Measurements from ENCODE around the gene TSC22D2.

Gene TSC22D2

GRCh38 chr3:150385296-150386242 lies 22.5 kb upstream of the TSC22D2 start:
- no peak for DNase-seq (ENCODE audit: low read depth in 2 of 2, low spot score in 1 of 2)

- DNase-seq (ENCODE audit: low read depth in 2 of 2, low spot score in 1 of 2) = no peak
Measured at GRCh38 chr3:150388498-150389418, 19.3 kb upstream of the TSC22D2 start.

GRCh38 chr3:150390087-150390486 lies 18.0 kb upstream of the TSC22D2 start:
- no peak for DNase-seq (ENCODE audit: low read depth in 2 of 2, low spot score in 1 of 2)

DNA sequence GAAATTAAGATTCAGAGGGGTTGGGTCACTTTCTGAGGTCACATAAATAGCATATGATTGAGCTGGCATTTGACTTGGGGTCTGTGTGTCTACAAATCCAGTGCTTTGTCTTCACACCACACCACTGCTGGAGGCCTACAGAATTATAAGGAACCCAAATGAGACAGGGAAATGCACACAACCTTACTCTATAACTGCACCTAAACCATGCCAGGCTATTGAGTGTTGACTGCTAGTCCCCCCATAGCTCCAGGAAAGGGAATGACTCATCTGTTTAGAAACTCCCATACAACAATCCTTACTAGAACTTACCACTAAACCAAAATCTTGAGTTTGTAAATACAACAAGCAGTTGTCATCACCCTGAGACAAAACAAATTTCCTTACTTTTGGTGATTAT lies 16.9 kb upstream of the TSC22D2 start:
- no peak for DNase-seq (ENCODE audit: low read depth in 2 of 2, low spot score in 1 of 2)

- DNase-seq (ENCODE audit: low read depth in 2 of 2, low spot score in 1 of 2) = no peak
Measured at GRCh38 chr3:150393745-150394144, 14.4 kb upstream of the TSC22D2 start.

DNA sequence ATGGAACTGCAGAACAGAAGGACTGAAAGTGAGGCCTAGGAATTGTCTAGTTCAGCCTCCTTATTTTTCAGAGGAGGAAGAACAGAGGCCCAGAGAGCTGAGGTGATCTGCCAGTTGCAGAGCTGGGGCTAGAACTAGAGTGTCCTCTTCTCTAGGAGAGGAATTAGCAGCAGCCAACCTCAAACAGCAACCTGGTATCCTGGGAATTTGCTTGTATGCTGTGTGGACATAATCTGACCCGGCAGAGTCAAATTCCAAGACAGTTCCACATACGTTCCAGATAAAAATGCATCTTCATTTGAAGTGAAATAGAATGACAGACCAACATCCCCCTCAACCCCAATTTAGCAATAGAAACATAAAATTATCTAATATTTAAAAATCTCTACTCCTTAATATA lies 13.5 kb upstream of the TSC22D2 start:
- DNase-seq (ENCODE audit: low read depth in 2 of 2, low spot score in 1 of 2) = no peak

- DNase-seq (ENCODE audit: low read depth in 2 of 2, low spot score in 1 of 2) = no peak
Measured at GRCh38 chr3:150396491-150396890, 11.6 kb upstream of the TSC22D2 start.

GRCh38 chr3:150396956-150397550 lies 11.0 kb upstream of the TSC22D2 start:
- no peak for DNase-seq (ENCODE audit: low read depth in 2 of 2, low spot score in 1 of 2)

GRCh38 chr3:150399060-150399459 lies 9.0 kb upstream of the TSC22D2 start:
- no peak for DNase-seq (ENCODE audit: low read depth in 2 of 2, low spot score in 1 of 2)

GRCh38 chr3:150401285-150401684 lies 6.8 kb upstream of the TSC22D2 start:
- no peak for DNase-seq (ENCODE audit: low read depth in 2 of 2, low spot score in 1 of 2)

- no peak for DNase-seq (ENCODE audit: low read depth in 2 of 2, low spot score in 1 of 2)
Measured at GRCh38 chr3:150402217-150402616, 5.9 kb upstream of the TSC22D2 start.

DNA sequence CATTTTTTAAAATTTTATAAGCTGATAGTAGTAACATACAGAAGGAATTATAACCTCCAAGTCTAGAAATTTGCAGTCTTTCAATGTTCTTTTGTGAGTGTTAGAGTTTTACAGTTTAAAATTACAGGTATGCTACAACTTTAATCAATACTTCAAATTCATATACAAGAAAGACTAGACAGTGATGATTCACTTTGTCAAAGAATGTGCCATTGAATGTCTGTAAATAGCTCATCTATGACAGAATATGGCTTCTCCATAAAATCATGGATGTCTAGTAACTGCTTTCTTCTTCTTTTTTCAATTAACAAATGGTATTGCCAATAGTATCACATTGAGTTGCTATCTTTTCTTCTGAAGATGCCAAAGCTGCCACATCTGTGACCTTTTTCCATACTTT lies 4.1 kb upstream of the TSC22D2 start:
- DNase-seq (ENCODE audit: low read depth in 2 of 2, low spot score in 1 of 2) = no peak

DNA sequence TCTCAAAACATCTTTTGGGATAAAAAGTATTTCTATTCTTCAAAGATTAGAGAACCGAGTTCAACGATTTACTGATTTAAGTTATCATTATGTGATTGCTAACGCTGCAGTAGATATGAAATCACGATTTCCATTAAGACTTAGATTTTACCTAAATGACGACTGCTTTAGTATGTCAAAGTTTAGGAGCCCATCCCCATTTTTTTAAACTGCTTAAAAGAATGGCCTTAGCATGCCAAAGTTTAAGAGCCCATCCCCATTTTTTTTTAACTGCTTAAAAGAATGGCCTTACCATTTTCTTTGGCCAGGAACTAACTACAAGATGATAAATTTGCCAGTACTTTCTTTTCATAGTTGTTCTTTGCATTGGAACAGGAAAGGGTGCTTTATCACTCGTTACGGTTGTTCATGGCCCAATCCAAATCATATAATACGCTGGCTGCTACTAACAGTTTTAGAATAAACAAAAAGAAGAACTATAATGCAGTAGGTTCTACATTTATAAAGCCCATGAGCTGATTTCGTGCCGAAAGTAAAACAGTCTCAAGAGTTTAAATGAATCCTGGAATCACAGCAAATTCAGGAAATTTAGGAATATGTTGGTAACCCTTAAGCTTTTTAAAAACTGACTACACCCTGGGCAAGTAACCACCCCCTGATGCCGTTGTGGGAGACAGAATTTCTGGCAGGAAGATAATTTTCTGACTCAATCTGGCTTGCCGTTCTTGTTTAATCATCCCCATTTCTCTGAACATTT lies 869 bp upstream of the TSC22D2 start:
- DNase-seq (ENCODE audit: low read depth in 2 of 2, low spot score in 1 of 2) = no peak

GRCh38 chr3:150407808-150408220 lies 284 bp upstream of the TSC22D2 start:
- no peak for DNase-seq (ENCODE audit: low read depth in 2 of 2, low spot score in 1 of 2)

DNA sequence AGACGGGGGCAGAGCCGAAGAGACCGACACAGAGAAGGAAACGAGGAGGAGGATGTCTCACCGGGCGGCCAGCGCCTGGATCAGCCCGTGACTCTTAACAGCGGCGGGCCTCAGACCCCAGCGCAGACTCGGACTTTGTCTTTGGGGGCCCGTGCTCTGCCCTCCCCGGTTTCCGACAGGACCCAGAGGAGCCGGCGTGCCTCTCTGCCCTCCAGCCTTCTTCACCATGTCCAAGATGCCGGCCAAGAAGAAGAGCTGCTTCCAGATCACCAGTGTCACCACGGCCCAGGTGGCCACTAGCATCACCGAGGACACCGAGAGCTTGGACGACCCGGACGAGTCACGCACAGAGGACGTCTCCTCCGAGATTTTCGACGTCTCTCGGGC lies 1.0 kb downstream of the TSC22D2 start:
- no peak for DNase-seq (ENCODE audit: low read depth in 2 of 2, low spot score in 1 of 2)

- DNase-seq (ENCODE audit: low read depth in 2 of 2, low spot score in 1 of 2) = peak; percentile 41 to 59
Measured at GRCh38 chr3:150409512-150410310, 1.6 kb downstream of the TSC22D2 start.

DNA sequence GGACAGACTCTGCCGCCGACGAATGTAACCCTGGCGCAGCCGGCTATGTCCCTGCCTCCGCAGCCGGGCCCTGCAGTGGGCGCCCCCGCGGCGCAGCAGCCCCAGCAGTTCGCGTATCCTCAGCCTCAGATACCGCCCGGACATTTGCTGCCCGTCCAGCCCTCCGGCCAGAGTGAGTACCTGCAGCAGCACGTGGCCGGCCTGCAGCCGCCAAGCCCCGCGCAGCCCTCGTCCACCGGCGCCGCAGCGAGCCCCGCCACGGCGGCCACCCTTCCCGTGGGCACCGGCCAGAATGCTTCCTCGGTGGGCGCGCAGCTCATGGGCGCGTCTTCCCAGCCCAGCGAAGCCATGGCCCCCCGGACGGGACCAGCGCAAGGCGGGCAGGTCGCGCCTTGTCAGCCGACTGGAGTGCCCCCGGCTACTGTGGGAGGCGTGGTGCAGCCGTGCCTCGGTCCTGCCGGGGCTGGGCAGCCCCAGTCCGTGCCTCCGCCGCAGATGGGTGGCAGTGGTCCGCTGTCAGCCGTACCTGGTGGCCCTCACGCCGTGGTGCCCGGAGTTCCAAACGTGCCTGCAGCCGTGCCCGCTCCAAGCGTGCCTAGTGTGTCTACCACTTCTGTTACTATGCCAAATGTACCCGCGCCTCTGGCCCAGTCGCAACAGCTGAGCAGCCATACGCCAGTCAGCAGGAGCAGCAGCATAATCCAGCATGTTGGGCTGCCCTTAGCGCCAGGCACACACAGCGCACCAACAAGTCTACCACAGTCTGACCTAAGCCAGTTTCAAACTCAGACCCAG lies 2.4 kb downstream of the TSC22D2 start:
- no peak for DNase-seq (ENCODE audit: low read depth in 2 of 2, low spot score in 1 of 2)

GRCh38 chr3:150411106-150411460 lies 3.0 kb downstream of the TSC22D2 start:
- DNase-seq (ENCODE audit: low read depth in 2 of 2, low spot score in 1 of 2) = no peak

DNA sequence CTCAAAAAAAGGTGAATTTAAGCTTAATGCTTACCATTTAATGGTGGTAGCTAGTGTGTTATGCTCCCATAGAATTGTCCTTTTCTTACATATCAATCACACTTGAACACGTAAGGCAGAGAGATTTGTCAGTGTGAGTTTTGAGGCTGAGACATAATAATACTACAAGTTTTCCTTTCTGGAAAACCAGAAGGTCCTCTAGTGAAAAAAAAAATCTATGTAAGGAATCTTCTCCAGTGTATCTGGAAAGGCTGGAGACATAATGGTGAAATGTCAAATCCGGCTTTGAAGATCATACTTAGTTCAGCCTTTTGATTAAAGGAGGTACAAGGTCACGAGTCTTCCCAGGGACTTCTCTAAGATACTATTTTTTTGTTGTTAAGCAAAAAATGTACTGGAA lies 3.4 kb downstream of the TSC22D2 start:
- no peak for DNase-seq (ENCODE audit: low read depth in 2 of 2, low spot score in 1 of 2)
